DND-41 (cell line): ENCODE results near the gene UROC1.

Experiments used
- ATAC-seq: fragments of 200-7000 bp; cut with Tn5 transposase; 3 replicates; pipeline ENCODE4 v1.9.1; 2021; ENCODE audit warnings: low read depth; ENCODE audit not compliant: insufficient read depth
- DNase-seq: peaks from one replicate; pipeline ENCODE4 v3.0.0-alpha.2; 2020
- H2AFZ ChIP-seq: 2 replicates; pipeline ENCODE4 v1.6.0; 2012; ENCODE audit warnings: low read depth, low read length
- H3K27ac ChIP-seq: 2 replicates; pipeline ENCODE4 v1.5.1; 2012; ENCODE audit warnings: low read length, inconsistent platforms
- H3K27me3 ChIP-seq: fragments of 200-600 bp; sonication (generic); 2 replicates; pipeline ENCODE4 v1.6.0; 2012; ENCODE audit warnings: low read length, mild to moderate bottlenecking, inconsistent platforms; ENCODE audit not compliant: insufficient read depth, poor library complexity
- H3K36me3 ChIP-seq: 2 replicates; pipeline ENCODE4 v1.5.1; 2012; ENCODE audit warnings: low read length, inconsistent platforms; ENCODE audit not compliant: insufficient read depth
- H3K4me1 ChIP-seq: 2 replicates; pipeline ENCODE4 v1.5.1; 2012; ENCODE audit warnings: mild to moderate bottlenecking, low read length; ENCODE audit not compliant: insufficient read depth
- H3K4me2 ChIP-seq: 2 replicates; pipeline ENCODE4 v1.6.0; 2012; ENCODE audit warnings: mild to moderate bottlenecking, moderate library complexity, low read length, inconsistent platforms; ENCODE audit not compliant: insufficient read depth
- H3K4me3 ChIP-seq, 2 experiments: fragments of 200-600 bp in 1 of 2; shearing (Covaris generic) in 1 of 2; 2 replicates each; pipeline ENCODE4 v1.5.1; 2012 to 2016; ENCODE audit warnings: inconsistent platforms in 2 of 2, low read length in 2 of 2, mild to moderate bottlenecking in 2 of 2, low read depth in 1 of 2, moderate library complexity in 1 of 2
- H3K79me2 ChIP-seq: 2 replicates; pipeline ENCODE4 v1.6.0; 2012; ENCODE audit warnings: low read length, inconsistent platforms; ENCODE audit not compliant: insufficient read depth
- H3K9ac ChIP-seq: 2 replicates; pipeline ENCODE4 v1.6.0; 2012; ENCODE audit warnings: low read depth, mild to moderate bottlenecking, inconsistent platforms, low read length, moderate library complexity
- H3K9me3 ChIP-seq: 2 replicates; pipeline ENCODE4 v1.5.1; 2012; ENCODE audit warnings: low read length, moderate library complexity, mild to moderate bottlenecking, inconsistent platforms; ENCODE audit not compliant: insufficient read depth, severe bottlenecking
- H4K20me1 ChIP-seq: 2 replicates; pipeline ENCODE4 v1.6.0; 2012; ENCODE audit warnings: low read length; ENCODE audit not compliant: insufficient read depth
- CTCF ChIP-seq: IDR thresholded peaks from 2 replicates; pipeline ENCODE4 v1.5.1; 2012; ENCODE audit warnings: borderline replicate concordance, low read length, moderate library complexity, mild to moderate bottlenecking; ENCODE audit not compliant: poor library complexity, severe bottlenecking; ENCODE audit errors: extremely low read depth
- EZH2 ChIP-seq: IDR thresholded peaks from 3 replicates; pipeline ENCODE4 v1.6.1; 2012; ENCODE audit warnings: borderline replicate concordance, low read depth, mild to moderate bottlenecking, moderate library complexity, low read length, inconsistent platforms; ENCODE audit not compliant: severe bottlenecking

UROC1 gene

GRCh38 chr3:126501736-126502135, 15.8 kb downstream of the UROC1 start:
- ATAC-seq (no peak), DNase-seq (no peak)
- Histone ChIP-seq H2AFZ (no peak overlapping the region), H3K27ac (no peak overlapping the region), H3K9me3 (no peaks in the 10 kb centered on the region), H3K4me2 (no peak overlapping the region), H3K4me1 (peaks cover 26% of the 10 kb centered on the region), H3K27me3 (no peaks in the 10 kb centered on the region), H3K79me2 (no peaks in the 10 kb centered on the region), H3K4me3 (no peak overlapping the region), H3K9ac (no peak overlapping the region), H4K20me1 (no peaks in the 10 kb centered on the region), H3K36me3 (no peaks in the 10 kb centered on the region)
- no peak for TF ChIP-seq EZH2
- no peak for TF ChIP-seq CTCF

GRCh38 chr3:126501054-126501453, 16.5 kb downstream of the UROC1 start:
- H3K4me3 ChIP-seq = no peak overlapping the region
- ATAC-seq (no peak), DNase-seq (no peak)
- H3K36me3 ChIP-seq = no peaks in the 10 kb centered on the region
- H3K4me1 ChIP-seq = peaks cover 32% of the 10 kb centered on the region
- no peak overlapping the region for H2AFZ ChIP-seq
- H3K79me2 ChIP-seq = no peaks in the 10 kb centered on the region
- H3K4me2 ChIP-seq = no peak overlapping the region
- no peak overlapping the region for H3K27ac ChIP-seq
- TF ChIP-seq CTCF (no peak), EZH2 (no peak)
- no peaks in the 10 kb centered on the region for H4K20me1 ChIP-seq
- no peak overlapping the region for H3K9ac ChIP-seq
- H3K9me3 ChIP-seq = no peaks in the 10 kb centered on the region
- no peaks in the 10 kb centered on the region for H3K27me3 ChIP-seq

GRCh38 chr3:126500016-126500415, 17.6 kb downstream of the UROC1 start:
- Histone ChIP-seq H3K27ac (no peak overlapping the region), H3K27me3 (no peaks in the 10 kb centered on the region), H3K36me3 (no peaks in the 10 kb centered on the region), H3K79me2 (no peaks in the 10 kb centered on the region), H3K4me1 (peaks cover 42% of the 10 kb centered on the region), H3K4me3 (no peak overlapping the region), H3K9ac (no peak overlapping the region), H4K20me1 (no peaks in the 10 kb centered on the region), H3K9me3 (no peaks in the 10 kb centered on the region), H3K4me2 (no peak overlapping the region), H2AFZ (no peak overlapping the region)
- TF ChIP-seq EZH2 (no peak), CTCF (no peak)
- ATAC-seq = no peak
- no peak for DNase-seq

GRCh38 chr3:126499401-126499800, 18.2 kb downstream of the UROC1 start:
- no peak overlapping the region for H3K9ac ChIP-seq
- no peak for TF ChIP-seq CTCF
- no peak for TF ChIP-seq EZH2

More at GRCh38 chr3:126499401-126499800, 18.2 kb downstream of the UROC1 start:
- Histone ChIP-seq H3K36me3 (no peaks in the 10 kb centered on the region), H3K4me2 (no peak overlapping the region), H3K9me3 (no peaks in the 10 kb centered on the region), H2AFZ (no peak overlapping the region), H4K20me1 (0 out of 2 replicates have a peak, but pooled peaks cover under 1% of the 10 kb centered on the region), H3K27me3 (no peaks in the 10 kb centered on the region), H3K79me2 (no peaks in the 10 kb centered on the region), H3K4me3 (no peak overlapping the region), H3K27ac (peak overlapping the region; percentile 50; the same call in 1 of the 2 replicates), H3K4me1 (peaks cover 48% of the 10 kb centered on the region)
- ATAC-seq (no peak), DNase-seq (no peak)
